SK-N-SH (cell line): ENCODE results near the gene DCP2. TPM values are rescaled to one million over a fixed set of nuclear protein-coding genes. Genes with fewer than 3 reads are reported as not detected.

ENCODE experiments used
- CTCF ChIA-PET: fragments of 300-600, 350-600 bp; formaldehyde crosslinking; extraction: SDS; loops from one replicate; lab custom pipeline; 2021; lab: Yijun Ruan, JAX
- POLR2A ChIA-PET: fragments of 350-600 bp; sonication (Branson Sonifier 250); formaldehyde crosslinking; extraction: SDS; loops from one replicate; lab custom pipeline; 2020; ENCODE audit warnings: antibody characterized with exemption, inconsistent platforms; lab: Yijun Ruan, JAX
- DNase-seq: peaks from one replicate; pipeline ENCODE4 v3.0.0; 2012
- H2AFZ ChIP-seq: fragments of 200-600 bp; sonication (generic); 2 replicates; pipeline ENCODE4 v1.8.1; 2016; ENCODE audit warnings: antibody characterized with exemption, mild to moderate bottlenecking, low read depth
- H3F3A ChIP-seq: fragments of 200-600 bp; sonication (generic); replicated peaks from 2 replicates; pipeline ENCODE3; 2016; ENCODE audit warnings: antibody characterized with exemption, mild to moderate bottlenecking; ENCODE audit not compliant: insufficient read depth
- H3K27ac ChIP-seq, 2 experiments: fragments of 200-500 bp in 1 of 2; fragments of 200-600 bp in 1 of 2; sonication (Bioruptor generic) in 1 of 2; sonication (generic), shearing (Covaris generic) in 1 of 2; 2 replicates each; pipeline versions ENCODE4 v1.5.1 to v1.6.1; 2014 to 2016; ENCODE audit warnings: low read depth in 2 of 2, inconsistent platforms in 1 of 2, low read length in 1 of 2, mild to moderate bottlenecking in 1 of 2, mixed read lengths in 1 of 2
- H3K27me3 ChIP-seq: fragments of 200-600 bp; sonication (generic), shearing (Covaris generic); 2 replicates; pipeline ENCODE4 v1.6.1; 2016; ENCODE audit warnings: mixed run types; ENCODE audit not compliant: insufficient read depth
- H3K36me3 ChIP-seq, 2 experiments: fragments of 200-500 bp in 1 of 2; fragments of 200-600 bp in 1 of 2; sonication (Bioruptor generic) in 1 of 2; sonication (generic) in 1 of 2; replicated peaks in 1 of 2; 2 replicates each; pipeline versions ENCODE3 to v1.5.1; 2014 to 2016; ENCODE audit warnings: low read length in 1 of 2, mild to moderate bottlenecking in 1 of 2; ENCODE audit not compliant: insufficient read depth in 2 of 2, control insufficient read depth in 1 of 2
- H3K4me1 ChIP-seq, 2 experiments: fragments of 200-500 bp in 1 of 2; fragments of 200-600 bp in 1 of 2; sonication (Bioruptor generic) in 1 of 2; sonication (generic), shearing (Covaris generic) in 1 of 2; 2 replicates each; pipeline versions ENCODE4 v1.5.1 to v1.6.1; 2014 to 2016; ENCODE audit warnings: low read depth in 1 of 2, low read length in 1 of 2, mixed run types in 1 of 2; ENCODE audit not compliant: insufficient read depth in 2 of 2, control insufficient read depth in 1 of 2
- H3K4me2 ChIP-seq: fragments of 200-600 bp; sonication (generic), shearing (Covaris generic); 2 replicates; pipeline ENCODE4 v1.6.1; 2017; ENCODE audit warnings: mixed run types
- H3K4me3 ChIP-seq, 2 experiments: fragments of 200-500 bp in 1 of 2; fragments of 200-600 bp in 1 of 2; sonication (Bioruptor generic) in 1 of 2; sonication (generic), shearing (Covaris generic) in 1 of 2; 2 replicates each; pipeline versions ENCODE4 v1.5.1 to v1.8.1; 2014 to 2016; ENCODE audit warnings: low read depth in 2 of 2, inconsistent platforms in 1 of 2, low read length in 1 of 2, mild to moderate bottlenecking in 1 of 2, mixed read lengths in 1 of 2, moderate library complexity in 1 of 2
- H3K79me2 ChIP-seq: fragments of 200-600 bp; sonication (generic); 2 replicates; pipeline ENCODE4 v1.8.1; 2017; ENCODE audit warnings: mild to moderate bottlenecking; ENCODE audit not compliant: insufficient read depth
- H3K9ac ChIP-seq: fragments of 200-600 bp; sonication (generic); 2 replicates; pipeline ENCODE4 v1.6.1; 2017; ENCODE audit warnings: mixed run types
- H3K9me2 ChIP-seq: fragments of 200-600 bp; sonication (generic); 2 replicates; pipeline ENCODE4 v1.6.1; 2017; ENCODE audit warnings: mixed run types
- H3K9me3 ChIP-seq: fragments of 200-600 bp; sonication (generic); 2 replicates; pipeline ENCODE4 v1.6.1; 2017; ENCODE audit warnings: mixed run types, mild to moderate bottlenecking, moderate library complexity
- H4K20me1 ChIP-seq: fragments of 200-600 bp; sonication (generic); 2 replicates; pipeline ENCODE4 v1.6.1; 2017; ENCODE audit warnings: mild to moderate bottlenecking, mixed run types; ENCODE audit not compliant: insufficient read depth
- GATA2 ChIP-seq: sonication (generic); formaldehyde crosslinking; IDR thresholded peaks from 2 replicates; pipeline ENCODE4 v1.5.0; 2020; ENCODE audit warnings: mild to moderate bottlenecking, missing genetic modification reagents
- MEF2A ChIP-seq: IDR thresholded peaks from 2 replicates; pipeline ENCODE4 v1.4.0; 2012; ENCODE audit warnings: low read depth, borderline replicate concordance
- POLR2AphosphoS5 ChIP-seq: IDR thresholded peaks from 2 replicates; pipeline ENCODE4 v1.6.1; 2012; ENCODE audit warnings: low read depth, low read length
- RXRA ChIP-seq: IDR thresholded peaks from 2 replicates; pipeline ENCODE4 v1.4.0; 2012; ENCODE audit warnings: low read depth, mild to moderate bottlenecking, borderline replicate concordance
- SIN3A ChIP-seq: IDR thresholded peaks from 2 replicates; pipeline ENCODE4 v1.6.1; 2012; ENCODE audit warnings: low read depth, mild to moderate bottlenecking, low read length, moderate library complexity, borderline replicate concordance
- WGBS: methylation state at CpG from one replicate; pipeline ENCODE4 v1.1.6; 2017; ENCODE audit warnings: low lambda C conversion rate; 5-methylcytosine and 5-hydroxymethylcytosine counted together
- polyA plus RNA-seq, 3 experiments: library from polyadenylated mRNA; depleted of rRNA; stranded (reverse); fragments of >200 nt; gene quantifications; 2 replicates each; pipeline ENCODE4 v1.2.3, GENCODE V29; 2012
- TF ChIP-seq, protein P1 (sequence below): fragments of 150-350 bp; IDR thresholded peaks from 2 replicates; pipeline ENCODE4 v1.6.1; 2016; ENCODE audit warnings: mild to moderate bottlenecking, low read depth, low read length
- TF ChIP-seq, protein P2 (sequence below): fragments of 150-350 bp; IDR thresholded peaks from 2 replicates; pipeline ENCODE4 v1.6.1; 2017; ENCODE audit warnings: antibody characterized with exemption, low read length, low read depth, borderline replicate concordance
- TF ChIP-seq, protein P3 (sequence below): IDR thresholded peaks from 2 replicates; pipeline ENCODE4 v1.4.0; 2012; ENCODE audit warnings: low read depth, borderline replicate concordance
- TF ChIP-seq, protein P4 (sequence below): IDR thresholded peaks from 2 replicates; pipeline ENCODE4 v1.4.0; 2012; ENCODE audit warnings: low read depth
- TF ChIP-seq, protein P5 (sequence below): fragments of 200-600 bp; sonication (generic); IDR thresholded peaks from 2 replicates; pipeline ENCODE4 v1.6.1; 2017; ENCODE audit warnings: antibody characterized with exemption, mild to moderate bottlenecking, moderate library complexity

The DCP2 gene
- polyA plus RNA-seq, 1 of the 3 experiments (the other 2 are of a cell fraction): 6.0 TPM

DNA sequence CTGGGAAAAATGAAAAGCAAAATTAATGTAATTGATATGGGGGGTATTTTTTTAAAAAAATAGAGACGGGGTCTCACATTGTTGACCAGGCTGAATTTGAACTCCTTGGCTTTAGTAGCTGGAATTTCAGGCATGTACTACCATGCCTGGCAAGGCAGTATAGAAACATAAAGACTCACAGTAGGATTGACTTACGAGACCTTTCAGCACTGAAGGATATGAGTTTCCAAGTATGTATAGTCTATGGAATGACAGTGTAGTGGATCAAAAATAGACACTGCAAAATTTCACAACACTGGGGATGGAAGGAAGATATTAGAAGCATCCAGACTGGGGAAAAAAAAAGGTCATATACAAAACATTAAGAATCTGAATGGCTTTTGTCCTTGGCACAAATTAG is 6.8 kb downstream of the DCP2 start (continued):
- TF ChIP-seq, protein P1, sequence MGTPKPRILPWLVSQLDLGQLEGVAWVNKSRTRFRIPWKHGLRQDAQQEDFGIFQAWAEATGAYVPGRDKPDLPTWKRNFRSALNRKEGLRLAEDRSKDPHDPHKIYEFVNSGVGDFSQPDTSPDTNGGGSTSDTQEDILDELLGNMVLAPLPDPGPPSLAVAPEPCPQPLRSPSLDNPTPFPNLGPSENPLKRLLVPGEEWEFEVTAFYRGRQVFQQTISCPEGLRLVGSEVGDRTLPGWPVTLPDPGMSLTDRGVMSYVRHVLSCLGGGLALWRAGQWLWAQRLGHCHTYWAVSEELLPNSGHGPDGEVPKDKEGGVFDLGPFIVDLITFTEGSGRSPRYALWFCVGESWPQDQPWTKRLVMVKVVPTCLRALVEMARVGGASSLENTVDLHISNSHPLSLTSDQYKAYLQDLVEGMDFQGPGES: no peak
- TF ChIP-seq, protein P2, sequence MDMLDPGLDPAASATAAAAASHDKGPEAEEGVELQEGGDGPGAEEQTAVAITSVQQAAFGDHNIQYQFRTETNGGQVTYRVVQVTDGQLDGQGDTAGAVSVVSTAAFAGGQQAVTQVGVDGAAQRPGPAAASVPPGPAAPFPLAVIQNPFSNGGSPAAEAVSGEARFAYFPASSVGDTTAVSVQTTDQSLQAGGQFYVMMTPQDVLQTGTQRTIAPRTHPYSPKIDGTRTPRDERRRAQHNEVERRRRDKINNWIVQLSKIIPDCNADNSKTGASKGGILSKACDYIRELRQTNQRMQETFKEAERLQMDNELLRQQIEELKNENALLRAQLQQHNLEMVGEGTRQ: no peak
- TF ChIP-seq, protein P3, sequence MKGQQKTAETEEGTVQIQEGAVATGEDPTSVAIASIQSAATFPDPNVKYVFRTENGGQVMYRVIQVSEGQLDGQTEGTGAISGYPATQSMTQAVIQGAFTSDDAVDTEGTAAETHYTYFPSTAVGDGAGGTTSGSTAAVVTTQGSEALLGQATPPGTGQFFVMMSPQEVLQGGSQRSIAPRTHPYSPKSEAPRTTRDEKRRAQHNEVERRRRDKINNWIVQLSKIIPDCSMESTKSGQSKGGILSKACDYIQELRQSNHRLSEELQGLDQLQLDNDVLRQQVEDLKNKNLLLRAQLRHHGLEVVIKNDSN: no peak

DNA sequence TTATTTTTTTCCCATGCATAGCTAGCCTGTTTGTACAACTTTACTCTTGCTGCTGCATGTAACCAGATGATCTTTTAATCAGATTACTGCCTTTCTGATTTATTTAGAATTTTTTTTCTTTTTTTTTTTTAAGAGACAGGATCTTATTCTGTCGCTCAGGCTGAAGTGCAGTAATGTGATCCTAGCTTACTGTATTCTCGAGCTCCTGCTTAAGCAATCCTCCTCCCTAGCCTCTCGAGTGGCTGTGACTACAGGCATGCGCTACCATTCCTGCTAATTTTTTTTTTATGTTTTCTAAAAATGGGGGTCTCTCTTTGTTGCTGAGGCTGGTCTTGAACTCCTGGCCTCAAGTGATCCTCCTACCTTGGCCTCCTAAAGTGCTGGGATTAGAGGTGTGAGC is 9.6 kb downstream of the DCP2 start:
- H3F3A ChIP-seq: no peaks in the 10 kb centered on the region
- no peaks in the 10 kb centered on the region for H3K27me3 ChIP-seq
- peaks cover 99% of the 10 kb centered on the region for H3K79me2 ChIP-seq
- H3K4me1 ChIP-seq: no peaks in the 10 kb centered on the region; a peak in 1 of 4 replicates
- no peak for TF ChIP-seq RXRA
- no peak for TF ChIP-seq GATA2 (CRISPR knock-in tag)
- no peak for TF ChIP-seq POLR2AphosphoS5
- TF ChIP-seq, protein P4, sequence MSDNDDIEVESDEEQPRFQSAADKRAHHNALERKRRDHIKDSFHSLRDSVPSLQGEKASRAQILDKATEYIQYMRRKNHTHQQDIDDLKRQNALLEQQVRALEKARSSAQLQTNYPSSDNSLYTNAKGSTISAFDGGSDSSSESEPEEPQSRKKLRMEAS: no peak
- TF ChIP-seq, protein P5, sequence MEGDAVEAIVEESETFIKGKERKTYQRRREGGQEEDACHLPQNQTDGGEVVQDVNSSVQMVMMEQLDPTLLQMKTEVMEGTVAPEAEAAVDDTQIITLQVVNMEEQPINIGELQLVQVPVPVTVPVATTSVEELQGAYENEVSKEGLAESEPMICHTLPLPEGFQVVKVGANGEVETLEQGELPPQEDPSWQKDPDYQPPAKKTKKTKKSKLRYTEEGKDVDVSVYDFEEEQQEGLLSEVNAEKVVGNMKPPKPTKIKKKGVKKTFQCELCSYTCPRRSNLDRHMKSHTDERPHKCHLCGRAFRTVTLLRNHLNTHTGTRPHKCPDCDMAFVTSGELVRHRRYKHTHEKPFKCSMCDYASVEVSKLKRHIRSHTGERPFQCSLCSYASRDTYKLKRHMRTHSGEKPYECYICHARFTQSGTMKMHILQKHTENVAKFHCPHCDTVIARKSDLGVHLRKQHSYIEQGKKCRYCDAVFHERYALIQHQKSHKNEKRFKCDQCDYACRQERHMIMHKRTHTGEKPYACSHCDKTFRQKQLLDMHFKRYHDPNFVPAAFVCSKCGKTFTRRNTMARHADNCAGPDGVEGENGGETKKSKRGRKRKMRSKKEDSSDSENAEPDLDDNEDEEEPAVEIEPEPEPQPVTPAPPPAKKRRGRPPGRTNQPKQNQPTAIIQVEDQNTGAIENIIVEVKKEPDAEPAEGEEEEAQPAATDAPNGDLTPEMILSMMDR: no peak
- TF ChIP-seq SIN3A: no peak
- no peak for TF ChIP-seq MEF2A
- TF ChIP-seq, all 33 proteins: peak for 0
- ChIA-PET POLR2A (interaction anchor here (1.1 kb wide), 1 partner anchor 10 kb away, joined by 4 read pairs; the partner anchor contains the start of gene DCP2), CTCF (interaction anchor here (0.8 to 6.2 kb wide), 3 partner anchors 10 to 294 kb away, joined by 3 to 46 read pairs (median 5); no protein-coding TSS in a partner anchor)
- Histone ChIP-seq H2AFZ (no peak overlapping the region), H3K9me3 (no peaks in the 10 kb centered on the region), H4K20me1 (peaks cover 25% of the 10 kb centered on the region), H3K4me2 (no peak overlapping the region), H3K9ac (no peak overlapping the region), H3K9me2 (no peaks in the 10 kb centered on the region), H3K27ac (no peak overlapping the region), H3K4me3 (no peak overlapping the region), H3K36me3 (peaks cover 28 to 41% of the 10 kb centered on the region in 2 experiments)
- DNase-seq: no peak
- 85% methylated on average over 4 of the region's 4 CpGs for WGBS
